Esophagus muscularis mucosa (tissue), 4 donors: ENCODE data around the gene MCM10. TPM values are rescaled to one million over a fixed set of nuclear protein-coding genes. Genes with fewer than 3 reads are reported as not detected.

Experiments
- DNase-seq: peaks from one replicate; pipeline ENCODE4 v3.0.0-alpha.2; 2017; ENCODE audit errors: extremely low spot score
- H3K27ac ChIP-seq, 4 donors: fragments of 200-600 bp; sonication (generic); replicated peaks in 1 of 4; 1 replicate in 3 of 4; 2 replicates in 1 of 4; pipeline ENCODE4 v1.5.1; 2016 to 2019; ENCODE audit warnings: mild to moderate bottlenecking in 1 of 4
- H3K27me3 ChIP-seq, 4 donors: fragments of 200-600 bp; sonication (generic); one replicate each; pipeline versions ENCODE4 v1.5.1 to v1.6.0; 2016 to 2019
- H3K36me3 ChIP-seq, 4 donors: fragments of 200-600 bp; sonication (generic); one replicate each; pipeline ENCODE4 v1.5.1; 2016 to 2019
- H3K4me1 ChIP-seq, 4 donors: fragments of 200-600 bp; sonication (generic); one replicate each; pipeline ENCODE4 v1.5.1; 2016 to 2019
- H3K4me3 ChIP-seq, 4 donors: fragments of 200-600 bp; sonication (generic); 1 replicate in 2 of 4; 2 replicates in 2 of 4; pipeline ENCODE4 v1.5.1; 2016 to 2019; ENCODE audit warnings: mild to moderate bottlenecking in 4 of 4, moderate library complexity in 1 of 4
- H3K9me3 ChIP-seq, 4 donors: fragments of 200-600 bp; sonication (generic); 1 replicate in 3 of 4; 2 replicates in 1 of 4; pipeline ENCODE4 v1.5.1; 2016 to 2019
- CTCF ChIP-seq, 3 experiments: fragments of 200-600 bp in 2 of 3; fragments of 450-650 bp in 1 of 3; sonication (generic) in 2 of 3; IDR thresholded peaks; one replicate each; pipeline ENCODE4 v1.5.1; 2017 to 2019; ENCODE audit warnings: antibody characterized with exemption in 3 of 3, mild to moderate bottlenecking in 2 of 3, moderate library complexity in 1 of 3
- EP300 ChIP-seq: sonication (generic); formaldehyde crosslinking; IDR thresholded peaks from one replicate; pipeline ENCODE4 v1.6.1; 2017; ENCODE audit warnings: antibody characterized with exemption
- POLR2A ChIP-seq: fragments of 450-650 bp; IDR thresholded peaks from one replicate; pipeline ENCODE4 v1.6.1; 2017; ENCODE audit warnings: antibody characterized with exemption, moderate library complexity, mild to moderate bottlenecking, low read depth
- POLR2AphosphoS5 ChIP-seq, 2 donors: sonication (generic); formaldehyde crosslinking; IDR thresholded peaks; one replicate each; pipeline ENCODE4 v1.6.1; 2017; ENCODE audit warnings: antibody characterized with exemption in 2 of 2
- WGBS: methylation state at CpG from one replicate; pipeline ENCODE4 v1.1.5; 2018; 5-methylcytosine and 5-hydroxymethylcytosine counted together
- intact Hi-C: fragments of 100-400 bp; cut with DNase I; formaldehyde crosslinking; loops from one replicate; pipeline ENCODE4 v1.15.1; 2023
- total RNA-seq, 4 donors: library from RNA; depleted of rRNA; stranded (reverse); fragments of >200 nt; gene quantifications; one replicate each; pipeline versions ENCODE4 v1.1.0 to v1.2.1, GENCODE V29; 2016

Gene MCM10
- total RNA-seq, 4 donors from 2014 or later = 0.17 to 0.32 TPM; not detected in 2

- TF ChIP-seq EP300 (no peak), POLR2AphosphoS5 (IDR thresholded peaks at IDR 0.05) (no peak), POLR2A (no peak), CTCF (IDR thresholded peaks at IDR 0.05) (no peak)
- intact Hi-C loops = no loop called here
- H3K9me3 ChIP-seq = no peaks in the 10 kb centered on the region
- H3K27me3 ChIP-seq = no peaks in the 10 kb centered on the region
- DNase-seq = no peak
- WGBS = 91% methylated on average over 5 of the region's 6 CpGs
- H3K4me1 ChIP-seq = no peaks in the 10 kb centered on the region
- no peak overlapping the region for H3K4me3 ChIP-seq
- H3K36me3 ChIP-seq = no peaks in the 10 kb centered on the region
- H3K27ac ChIP-seq = no peak overlapping the region
Observed at GRCh38 chr10:13222151-13222550, 60.8 kb downstream of the MCM10 start.

DNA sequence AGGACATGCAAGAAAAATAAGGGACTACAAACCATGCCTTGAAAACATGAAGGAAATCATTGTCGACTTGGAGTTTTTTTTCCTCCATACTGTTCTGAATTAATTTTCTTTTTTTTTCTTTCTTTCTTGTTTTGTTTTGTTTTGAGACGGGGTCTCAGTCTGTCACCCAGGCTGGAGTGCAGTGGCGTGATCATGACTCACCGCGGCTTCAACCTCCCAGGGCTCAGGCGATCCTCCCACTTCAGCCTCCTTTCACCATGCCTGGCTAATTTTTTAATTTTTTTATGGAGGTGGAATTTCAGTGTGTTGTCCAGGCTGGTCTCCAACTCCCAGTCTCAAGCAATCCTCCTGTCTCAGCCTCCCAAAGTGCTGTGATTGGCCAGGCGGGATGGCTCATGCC is 61.2 kb downstream of the MCM10 start:
- H3K27ac ChIP-seq = no peak overlapping the region
- WGBS = 93% methylated on average over 7 of the region's 7 CpGs

DNA sequence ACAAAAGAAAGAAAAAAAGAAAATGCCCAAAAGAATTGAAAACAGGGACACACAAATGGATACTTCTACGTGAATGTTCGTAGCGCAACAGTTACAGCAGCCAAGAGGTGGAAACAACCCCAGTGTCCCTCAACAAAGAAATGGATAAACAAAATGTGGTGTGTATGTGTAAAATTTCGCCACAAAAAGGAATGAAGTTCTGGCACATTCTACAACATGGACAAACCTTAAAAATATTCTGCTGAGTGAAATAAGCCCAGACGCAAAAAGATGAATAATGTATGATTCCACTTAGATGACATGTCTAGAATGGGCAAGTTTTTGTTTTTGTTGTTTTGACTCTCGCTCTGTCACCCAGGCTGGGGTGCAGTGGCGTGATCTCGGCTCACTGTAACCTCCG is 61.9 kb downstream of the MCM10 start:
- intact Hi-C loops = no loop called here
- Histone ChIP-seq H3K36me3 (no peaks in the 10 kb centered on the region), H3K27me3 (no peaks in the 10 kb centered on the region), H3K9me3 (no peaks in the 10 kb centered on the region), H3K4me3 (no peak overlapping the region), H3K4me1 (no peaks in the 10 kb centered on the region), H3K27ac (no peak overlapping the region)
- no peak for TF ChIP-seq POLR2AphosphoS5 (IDR thresholded peaks at IDR 0.05)
- TF ChIP-seq EP300 = no peak
- no peak for TF ChIP-seq CTCF (IDR thresholded peaks at IDR 0.05)
- TF ChIP-seq POLR2A = no peak
- WGBS = 90% methylated on average over 9 of the region's 9 CpGs
- no peak for DNase-seq

More for the DNA sequence above, 61.2 kb downstream of the MCM10 start:
- no peak for DNase-seq
- Histone ChIP-seq H3K4me1 (no peaks in the 10 kb centered on the region), H3K4me3 (no peak overlapping the region), H3K27me3 (no peaks in the 10 kb centered on the region), H3K9me3 (no peaks in the 10 kb centered on the region), H3K36me3 (no peaks in the 10 kb centered on the region)
- TF ChIP-seq EP300 (no peak), POLR2AphosphoS5 (IDR thresholded peaks at IDR 0.05) (no peak), POLR2A (no peak), CTCF (IDR thresholded peaks at IDR 0.05) (no peak)
- intact Hi-C loops = no loop called here

DNA sequence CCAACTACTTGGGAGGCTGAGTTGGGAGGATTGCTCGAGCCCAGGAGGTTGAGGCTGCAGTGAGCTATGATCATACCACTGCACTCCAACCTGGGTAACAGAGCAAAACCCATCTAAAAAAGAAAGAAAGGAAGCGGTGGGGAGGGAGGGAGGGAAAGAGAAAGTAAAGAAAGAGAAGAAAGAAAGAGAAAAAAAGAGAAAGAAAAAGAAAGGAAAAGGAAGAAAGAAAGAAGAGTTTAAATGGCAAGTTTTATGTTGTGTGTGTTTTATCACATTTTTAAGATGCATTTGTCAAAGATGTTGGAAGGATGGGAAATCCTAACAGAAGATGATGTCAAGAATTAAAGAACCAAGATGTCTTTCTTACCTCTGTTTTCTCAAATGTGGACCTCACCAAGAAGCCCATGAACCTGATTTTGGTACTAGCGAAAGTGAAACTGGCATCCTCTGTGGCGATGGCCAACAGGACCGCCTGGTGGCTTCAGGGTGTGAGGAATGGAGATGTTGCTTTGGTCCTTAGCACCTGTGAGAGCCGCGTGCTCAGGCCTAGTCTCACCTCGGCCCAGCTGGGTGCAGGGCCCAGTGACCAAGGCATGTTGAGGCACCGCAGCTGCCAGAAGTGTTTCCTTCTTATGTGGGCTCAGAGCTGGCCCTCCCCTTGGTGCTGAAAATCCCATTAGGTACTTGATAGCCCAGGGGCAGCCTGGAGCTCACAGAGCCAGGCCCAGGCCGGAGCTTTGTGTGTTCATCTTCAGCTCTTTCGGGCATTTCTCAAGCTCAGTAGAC is 63.0 kb downstream of the MCM10 start:
- TF ChIP-seq POLR2A (no peak), POLR2AphosphoS5 (IDR thresholded peaks at IDR 0.05) (no peak), CTCF (IDR thresholded peaks at IDR 0.05) (no peak), EP300 (no peak)
- Histone ChIP-seq H3K36me3 (no peaks in the 10 kb centered on the region), H3K27me3 (no peaks in the 10 kb centered on the region), H3K27ac (no peak overlapping the region), H3K4me1 (no peaks in the 10 kb centered on the region), H3K4me3 (no peak overlapping the region), H3K9me3 (no peaks in the 10 kb centered on the region)
- DNase-seq = no peak
- 86% methylated on average over 10 of the region's 11 CpGs for WGBS
- intact Hi-C loops = no loop called here

DNA sequence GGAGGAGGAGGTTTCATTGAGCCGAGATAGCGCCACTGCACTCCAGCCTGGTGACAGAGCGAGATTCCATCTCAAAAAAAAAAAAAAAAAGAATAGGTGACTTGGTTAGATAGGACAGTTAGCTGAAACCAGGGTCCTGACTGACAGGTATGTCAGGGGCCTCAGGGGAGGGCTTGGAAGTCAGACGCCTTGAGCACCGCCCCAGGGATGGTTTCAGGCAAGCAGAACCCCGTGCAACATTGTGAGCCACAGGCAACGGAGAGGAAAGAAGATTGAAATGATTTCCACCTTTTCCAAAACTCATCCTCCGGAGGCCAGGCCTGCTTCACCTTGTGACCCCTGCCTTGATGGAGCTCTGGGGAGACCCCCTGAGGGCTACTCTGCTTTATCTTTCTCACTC is 64.2 kb downstream of the MCM10 start:
- Histone ChIP-seq H3K4me3 (no peak overlapping the region), H3K27ac (no peak overlapping the region), H3K4me1 (no peaks in the 10 kb centered on the region), H3K36me3 (no peaks in the 10 kb centered on the region), H3K27me3 (no peaks in the 10 kb centered on the region), H3K9me3 (no peaks in the 10 kb centered on the region)
- 94% methylated on average over 8 of the region's 8 CpGs for WGBS
- no peak for DNase-seq
- intact Hi-C loops = no loop called here
- TF ChIP-seq POLR2AphosphoS5 (IDR thresholded peaks at IDR 0.05) (no peak), EP300 (no peak), CTCF (IDR thresholded peaks at IDR 0.05) (no peak), POLR2A (no peak)
